Esophagus squamous epithelium (tissue), 4 donors: ENCODE measurements around the gene MGAT5B.

Experiments
- POLR2A ChIP-seq, 4 donors: fragments of 450-650 bp; IDR thresholded peaks; one replicate each; pipeline ENCODE4 v1.6.1; 2017; ENCODE audit warnings: antibody characterized with exemption in 4 of 4, mild to moderate bottlenecking in 4 of 4, moderate library complexity in 3 of 4
- TF ChIP-seq, protein P1 (sequence below), 6 experiments: fragments of 450-650 bp in 4 of 6; fragments of 200-600 bp in 2 of 6; sonication (generic) in 2 of 6; IDR thresholded peaks; one replicate each; pipeline ENCODE4 v1.5.1; 2016 to 2019; ENCODE audit warnings: antibody characterized with exemption in 6 of 6, mild to moderate bottlenecking in 4 of 6, moderate library complexity in 4 of 6

- TF ChIP-seq, protein P1, sequence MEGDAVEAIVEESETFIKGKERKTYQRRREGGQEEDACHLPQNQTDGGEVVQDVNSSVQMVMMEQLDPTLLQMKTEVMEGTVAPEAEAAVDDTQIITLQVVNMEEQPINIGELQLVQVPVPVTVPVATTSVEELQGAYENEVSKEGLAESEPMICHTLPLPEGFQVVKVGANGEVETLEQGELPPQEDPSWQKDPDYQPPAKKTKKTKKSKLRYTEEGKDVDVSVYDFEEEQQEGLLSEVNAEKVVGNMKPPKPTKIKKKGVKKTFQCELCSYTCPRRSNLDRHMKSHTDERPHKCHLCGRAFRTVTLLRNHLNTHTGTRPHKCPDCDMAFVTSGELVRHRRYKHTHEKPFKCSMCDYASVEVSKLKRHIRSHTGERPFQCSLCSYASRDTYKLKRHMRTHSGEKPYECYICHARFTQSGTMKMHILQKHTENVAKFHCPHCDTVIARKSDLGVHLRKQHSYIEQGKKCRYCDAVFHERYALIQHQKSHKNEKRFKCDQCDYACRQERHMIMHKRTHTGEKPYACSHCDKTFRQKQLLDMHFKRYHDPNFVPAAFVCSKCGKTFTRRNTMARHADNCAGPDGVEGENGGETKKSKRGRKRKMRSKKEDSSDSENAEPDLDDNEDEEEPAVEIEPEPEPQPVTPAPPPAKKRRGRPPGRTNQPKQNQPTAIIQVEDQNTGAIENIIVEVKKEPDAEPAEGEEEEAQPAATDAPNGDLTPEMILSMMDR (IDR thresholded peaks at IDR 0.05) = no peak
- TF ChIP-seq POLR2A (IDR thresholded peaks at IDR 0.05) = no peak
Observed at GRCh38 chr17:76924345-76925342, 56.4 kb downstream of the MGAT5B start.
